CD4-positive, alpha-beta T cell treated with Interleukin-15 for 4 hours (primary cell): ENCODE measurements around the gene FMNL3.

Source experiments
- DNase-seq: peaks from one replicate; pipeline ENCODE4 v3.0.0-alpha.2; 2020; ENCODE audit warnings: low spot score

FMNL3 gene

GRCh38 chr12:49673446-49674317, 33.5 kb downstream of the FMNL3 start:
- no peak for DNase-seq

- DNase-seq = no peak
Observed at GRCh38 chr12:49672301-49673217, 34.6 kb downstream of the FMNL3 start.

- DNase-seq = peak; percentile 74
Observed at GRCh38 chr12:49671031-49671765, 36.0 kb downstream of the FMNL3 start.

GRCh38 chr12:49669796-49670195, 37.4 kb downstream of the FMNL3 start:
- DNase-seq = no peak

GRCh38 chr12:49667325-49668090, 39.7 kb downstream of the FMNL3 start:
- DNase-seq = peak; percentile 17

GRCh38 chr12:49666176-49666575, 41.0 kb downstream of the FMNL3 start:
- no peak for DNase-seq

GRCh38 chr12:49665384-49665783, 41.8 kb downstream of the FMNL3 start:
- DNase-seq = no peak

GRCh38 chr12:49664591-49665239, 42.5 kb downstream of the FMNL3 start:
- DNase-seq = no peak

GRCh38 chr12:49664167-49664566, 43.0 kb downstream of the FMNL3 start:
- no peak for DNase-seq

GRCh38 chr12:49662998-49663843, 44.0 kb downstream of the FMNL3 start:
- DNase-seq = peak; percentile 85

- no peak for DNase-seq
Observed at GRCh38 chr12:49661746-49662145, 45.5 kb downstream of the FMNL3 start.

- DNase-seq = no peak
Observed at GRCh38 chr12:49661191-49661590, 46.0 kb downstream of the FMNL3 start.

GRCh38 chr12:49659753-49660152, 47.5 kb downstream of the FMNL3 start:
- no peak for DNase-seq

GRCh38 chr12:49658276-49658675, 48.9 kb downstream of the FMNL3 start:
- DNase-seq = no peak

GRCh38 chr12:49655595-49656236, 51.5 kb downstream of the FMNL3 start:
- DNase-seq = no peak

GRCh38 chr12:49654715-49655114, 52.5 kb downstream of the FMNL3 start:
- no peak for DNase-seq

GRCh38 chr12:49652921-49653520, 54.2 kb downstream of the FMNL3 start:
- DNase-seq = no peak

GRCh38 chr12:49651855-49652254, 55.4 kb downstream of the FMNL3 start:
- DNase-seq = no peak

- DNase-seq = no peak
Observed at GRCh38 chr12:49649892-49650291, 57.3 kb downstream of the FMNL3 start.
